HG03439 (cell line): Measurements from ENCODE around the gene TRAF7.

Source experiments
- ATAC-seq: cut with Tn5 transposase; IDR thresholded peaks from one replicate; pipeline ENCODE4 v1.9.1; 2021; ENCODE audit warnings: mild to moderate bottlenecking, moderate library complexity; ENCODE audit not compliant: unreplicated experiment

TRAF7 gene

DNA sequence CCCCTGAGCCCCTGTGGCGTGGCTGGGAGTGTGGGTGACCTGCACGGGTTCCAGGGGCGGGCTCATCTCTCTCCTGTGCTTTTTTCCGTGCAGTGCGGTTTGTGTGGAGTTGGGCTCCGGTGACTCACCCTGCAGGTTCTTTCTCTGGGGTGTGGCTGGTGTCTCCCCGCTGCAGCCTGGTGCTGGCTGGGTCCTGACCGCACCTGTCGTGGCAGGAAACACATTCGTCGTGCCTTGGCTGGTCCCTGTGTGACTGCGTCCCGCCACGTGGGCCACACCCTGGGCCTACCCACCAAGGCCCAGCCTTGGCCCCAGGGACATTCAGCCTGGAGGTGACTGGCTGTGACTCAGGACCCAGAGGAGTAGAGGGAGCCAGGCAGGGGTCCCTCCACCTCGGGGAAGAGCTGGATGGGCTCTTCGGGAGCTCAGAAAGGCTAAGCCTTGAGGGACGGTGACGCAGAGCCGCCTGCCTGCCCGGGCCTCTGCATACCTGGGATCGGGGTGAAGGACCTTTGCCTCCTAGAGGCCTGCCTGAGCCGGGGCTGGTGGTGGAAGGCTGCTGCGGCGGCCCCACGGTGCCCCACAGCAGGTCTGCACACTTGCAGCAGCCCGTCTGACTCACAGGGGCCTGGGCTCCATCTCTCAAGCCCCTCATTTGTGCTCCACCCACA, 7.8 kb downstream of the TRAF7 start:
- no peak for ATAC-seq

DNA sequence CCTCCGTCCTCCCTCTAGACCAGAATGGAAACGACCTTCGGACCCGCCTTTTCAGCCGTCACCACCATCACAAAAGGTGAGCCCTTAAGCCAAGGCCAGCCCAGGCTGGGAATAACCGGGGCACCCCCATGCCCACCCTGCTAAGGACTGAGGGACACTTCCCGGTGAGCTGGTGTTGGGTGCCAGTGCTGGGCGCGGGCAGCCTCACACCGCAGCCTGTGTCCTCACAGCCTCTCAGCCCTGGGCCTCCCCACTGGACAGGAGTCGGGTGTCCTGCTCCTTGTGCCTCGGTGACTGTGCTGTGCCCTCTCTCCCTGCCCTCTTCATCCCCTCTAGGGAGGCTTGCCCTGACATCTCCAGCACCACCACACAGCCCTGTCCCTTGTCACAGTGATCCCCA, 10.3 kb downstream of the TRAF7 start:
- ATAC-seq: no peak

DNA sequence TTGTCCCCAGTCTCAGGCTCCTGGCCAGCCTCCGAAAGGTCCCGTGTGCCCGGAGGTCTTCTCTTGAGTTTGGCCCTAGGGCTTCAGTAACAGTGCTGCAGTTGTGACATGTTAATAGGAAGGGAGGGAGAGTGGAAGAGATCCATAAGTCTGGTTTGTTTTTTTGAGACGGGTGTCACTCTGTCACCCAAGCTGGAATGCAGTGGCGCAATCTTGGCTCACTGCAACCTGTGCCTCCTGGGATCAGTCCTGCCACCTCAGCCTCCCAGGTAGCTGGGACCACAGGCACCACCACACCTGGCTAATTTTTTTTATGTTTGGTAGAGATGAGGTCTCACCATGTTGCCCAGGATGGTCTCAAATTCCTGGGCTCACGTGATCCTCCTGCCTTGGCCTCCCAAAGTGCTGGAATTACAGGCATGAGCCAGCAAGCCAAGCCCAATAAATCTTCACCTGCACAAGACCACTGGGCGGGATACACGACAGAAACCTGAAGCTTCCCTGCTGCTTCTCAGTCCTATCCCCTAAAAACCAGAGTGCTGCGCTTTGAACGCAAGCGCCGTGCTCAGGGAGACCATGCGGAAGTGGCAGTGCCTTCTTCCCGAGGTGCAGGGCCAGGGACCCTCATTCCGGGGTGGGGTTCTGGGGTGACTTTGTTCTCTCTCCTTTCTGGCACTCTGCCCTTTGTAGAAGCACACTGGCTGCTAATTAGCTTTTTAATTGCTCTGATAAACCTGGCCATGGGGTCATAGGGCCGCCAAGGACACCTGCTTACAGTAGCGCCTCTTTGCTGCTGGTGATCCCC, 10.9 kb downstream of the TRAF7 start:
- ATAC-seq: no peak

- ATAC-seq: no peak
Measured at GRCh38 chr16:2167068-2167638, 11.6 kb downstream of the TRAF7 start.

DNA sequence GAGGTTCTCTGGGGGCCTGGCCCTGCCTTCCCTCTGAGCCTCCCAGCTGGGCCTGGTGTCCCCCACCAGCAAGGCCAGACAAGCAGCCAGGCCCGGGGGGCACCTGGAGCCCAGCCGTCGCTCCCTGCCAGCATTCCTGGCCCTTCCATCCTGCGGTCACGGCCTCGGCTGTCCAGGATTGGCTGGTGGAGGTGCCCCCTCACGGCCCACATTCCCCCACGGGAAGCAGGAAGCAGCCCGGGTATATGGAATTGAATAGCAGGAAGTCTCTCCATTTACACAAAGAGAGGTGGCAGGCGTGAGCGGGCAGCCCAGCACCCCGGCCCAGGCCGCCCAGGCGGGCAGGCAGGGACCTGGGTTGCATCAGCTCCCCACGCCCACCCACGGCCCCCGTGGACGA, 14.5 kb downstream of the TRAF7 start:
- ATAC-seq: no peak

- ATAC-seq: no peak
Measured at GRCh38 chr16:2170587-2171435, 15.2 kb downstream of the TRAF7 start.

DNA sequence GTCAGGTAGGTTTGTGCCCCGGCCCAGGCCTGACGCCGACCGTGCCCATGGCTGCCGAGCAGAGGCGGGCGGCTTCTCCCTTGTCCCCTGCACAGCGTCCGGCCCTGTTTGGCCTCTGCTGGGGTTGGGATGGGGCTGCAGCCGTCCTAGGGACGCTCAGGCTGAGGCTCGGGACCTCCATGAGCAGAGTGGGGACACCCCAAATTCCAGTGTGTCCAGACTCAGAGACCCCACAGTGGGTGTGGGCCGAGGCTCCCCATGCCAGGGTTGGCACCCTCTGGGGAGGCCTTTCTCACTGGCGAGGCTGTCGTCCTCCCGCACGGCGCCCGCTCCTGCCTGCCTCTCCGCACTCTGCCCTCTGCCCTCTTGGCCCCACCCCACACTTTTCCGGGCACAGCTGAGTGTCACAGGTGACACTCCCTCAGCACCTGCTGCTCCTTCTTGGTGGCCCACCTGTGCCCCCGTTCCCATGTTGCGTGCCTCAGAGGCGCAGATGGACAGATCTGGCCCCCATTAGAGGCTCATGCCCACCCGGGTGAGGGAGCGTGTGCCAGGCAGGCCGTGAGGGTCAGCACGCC, 16.1 kb downstream of the TRAF7 start:
- ATAC-seq: no peak

GRCh38 chr16:2172688-2173335, 17.2 kb downstream of the TRAF7 start:
- no peak for ATAC-seq

- ATAC-seq: no peak
Measured at GRCh38 chr16:2173366-2173765, 17.8 kb downstream of the TRAF7 start.

DNA sequence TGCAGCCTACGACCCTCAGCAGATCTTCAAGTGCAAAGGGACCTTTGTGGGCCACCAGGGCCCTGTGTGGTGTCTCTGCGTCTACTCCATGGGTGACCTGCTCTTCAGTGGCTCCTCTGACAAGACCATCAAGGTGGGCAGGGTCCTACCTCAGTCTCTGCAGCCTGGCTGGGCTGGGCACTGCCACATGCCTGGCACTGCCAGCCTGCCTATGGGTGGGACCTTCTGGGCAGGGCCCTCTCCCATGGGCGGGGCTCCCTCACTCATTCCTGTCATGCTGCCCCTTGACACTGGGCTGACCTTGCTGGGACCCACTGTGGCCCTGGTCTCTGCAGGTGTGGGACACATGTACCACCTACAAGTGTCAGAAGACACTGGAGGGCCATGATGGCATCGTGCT, 18.3 kb downstream of the TRAF7 start:
- no peak for ATAC-seq

DNA sequence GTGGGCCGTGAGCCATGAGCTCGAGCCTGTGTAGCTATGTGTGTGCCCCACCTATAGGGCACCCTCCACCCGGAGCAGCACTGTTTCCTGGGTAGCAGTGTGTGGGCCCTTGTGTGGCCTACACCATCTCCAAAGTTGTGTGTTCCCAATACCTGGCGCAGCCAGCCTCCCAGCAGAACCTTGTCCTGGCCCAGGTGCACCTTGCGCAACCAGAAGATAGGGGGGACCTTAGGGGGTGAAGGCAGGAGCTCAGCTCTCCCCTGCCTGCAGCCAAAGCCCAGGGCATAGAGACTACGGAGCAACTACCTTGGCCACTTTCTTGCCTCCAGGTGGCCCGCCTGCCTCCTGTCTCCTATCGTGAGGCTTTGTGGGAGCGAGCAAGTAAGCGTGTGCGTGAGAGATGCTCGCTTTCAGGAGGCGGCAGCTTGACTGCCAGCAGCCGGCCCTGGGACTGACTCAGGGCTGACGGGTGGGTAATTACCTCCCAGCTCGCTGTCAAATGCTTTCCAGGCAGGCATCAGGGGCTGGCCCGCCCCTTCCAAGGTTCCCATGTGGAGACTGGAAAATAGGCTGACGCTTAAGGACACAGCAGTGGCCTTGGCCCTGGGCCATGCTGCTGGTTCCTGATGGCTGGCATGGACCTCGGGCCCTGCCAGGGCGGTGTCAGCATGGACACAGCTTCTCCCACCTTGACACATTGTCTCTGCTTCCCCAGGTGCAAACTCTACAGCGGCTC, 19.0 kb downstream of the TRAF7 start:
- no peak for ATAC-seq

- ATAC-seq: no peak
Measured at GRCh38 chr16:2175454-2175853, 19.9 kb downstream of the TRAF7 start.

- no peak for ATAC-seq
Measured at GRCh38 chr16:2176047-2176446, 20.5 kb downstream of the TRAF7 start.

GRCh38 chr16:2177101-2177500, 21.5 kb downstream of the TRAF7 start:
- ATAC-seq: no peak

- no peak for ATAC-seq
Measured at GRCh38 chr16:2177561-2177960, 22.0 kb downstream of the TRAF7 start.

- no peak for ATAC-seq
Measured at GRCh38 chr16:2178321-2179106, 22.9 kb downstream of the TRAF7 start.

GRCh38 chr16:2179107-2179501, 23.5 kb downstream of the TRAF7 start:
- no peak for ATAC-seq

- ATAC-seq: no peak
Measured at GRCh38 chr16:2179576-2179975, 24.0 kb downstream of the TRAF7 start.

GRCh38 chr16:2180461-2180860, 24.9 kb downstream of the TRAF7 start:
- ATAC-seq: no peak
